Breast epithelium (tissue), 3 donors: Measurements from ENCODE around the gene TEPSIN.

Source experiments
- POLR2A ChIP-seq: fragments of 450-650 bp; IDR thresholded peaks from one replicate; pipeline ENCODE4 v1.6.1; 2016; ENCODE audit warnings: antibody characterized with exemption, mild to moderate bottlenecking, moderate library complexity
- TF ChIP-seq, protein P1 (sequence below), 3 donors: fragments of 450-650 bp; IDR thresholded peaks; one replicate each; pipeline ENCODE4 v1.5.1; 2016 to 2017; ENCODE audit warnings: antibody characterized with exemption in 3 of 3, mild to moderate bottlenecking in 3 of 3, moderate library complexity in 3 of 3

DNA sequence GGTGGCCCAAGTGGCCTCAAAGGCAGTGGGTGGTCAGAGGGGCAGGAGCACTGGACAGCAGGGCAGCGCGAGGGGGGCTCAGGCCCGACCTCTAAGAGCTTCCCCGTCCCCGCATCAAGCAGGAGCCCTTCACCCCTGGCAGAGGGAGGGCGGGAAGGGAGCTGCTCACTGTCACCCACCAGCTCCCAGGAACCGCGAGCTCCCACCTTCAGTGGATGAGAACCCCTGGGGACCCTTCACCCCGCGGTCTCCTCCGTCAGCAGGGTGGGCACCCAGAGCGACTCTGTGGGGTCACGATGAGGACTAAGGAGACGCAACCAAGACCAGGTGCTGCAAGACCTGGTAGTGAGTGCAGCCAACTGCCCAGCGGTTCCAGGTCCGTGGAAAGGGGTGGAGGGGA, 29.7 kb downstream of the TEPSIN start:
- no peak for TF ChIP-seq POLR2A
- TF ChIP-seq, protein P1, sequence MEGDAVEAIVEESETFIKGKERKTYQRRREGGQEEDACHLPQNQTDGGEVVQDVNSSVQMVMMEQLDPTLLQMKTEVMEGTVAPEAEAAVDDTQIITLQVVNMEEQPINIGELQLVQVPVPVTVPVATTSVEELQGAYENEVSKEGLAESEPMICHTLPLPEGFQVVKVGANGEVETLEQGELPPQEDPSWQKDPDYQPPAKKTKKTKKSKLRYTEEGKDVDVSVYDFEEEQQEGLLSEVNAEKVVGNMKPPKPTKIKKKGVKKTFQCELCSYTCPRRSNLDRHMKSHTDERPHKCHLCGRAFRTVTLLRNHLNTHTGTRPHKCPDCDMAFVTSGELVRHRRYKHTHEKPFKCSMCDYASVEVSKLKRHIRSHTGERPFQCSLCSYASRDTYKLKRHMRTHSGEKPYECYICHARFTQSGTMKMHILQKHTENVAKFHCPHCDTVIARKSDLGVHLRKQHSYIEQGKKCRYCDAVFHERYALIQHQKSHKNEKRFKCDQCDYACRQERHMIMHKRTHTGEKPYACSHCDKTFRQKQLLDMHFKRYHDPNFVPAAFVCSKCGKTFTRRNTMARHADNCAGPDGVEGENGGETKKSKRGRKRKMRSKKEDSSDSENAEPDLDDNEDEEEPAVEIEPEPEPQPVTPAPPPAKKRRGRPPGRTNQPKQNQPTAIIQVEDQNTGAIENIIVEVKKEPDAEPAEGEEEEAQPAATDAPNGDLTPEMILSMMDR (IDR thresholded peaks at IDR 0.05) = no peak
